ENCODE data around the gene KRTCAP2. TPM values are rescaled to one million over a fixed set of nuclear protein-coding genes. Genes with fewer than 3 reads are reported as not detected.

Gene KRTCAP2
- polyA plus RNA-seq, 1 donor: 78.9 TPM

- DNase-seq: no peak
Observed at GRCh38 chr1:155183775-155184221, 10.7 kb upstream of the KRTCAP2 start.

DNA sequence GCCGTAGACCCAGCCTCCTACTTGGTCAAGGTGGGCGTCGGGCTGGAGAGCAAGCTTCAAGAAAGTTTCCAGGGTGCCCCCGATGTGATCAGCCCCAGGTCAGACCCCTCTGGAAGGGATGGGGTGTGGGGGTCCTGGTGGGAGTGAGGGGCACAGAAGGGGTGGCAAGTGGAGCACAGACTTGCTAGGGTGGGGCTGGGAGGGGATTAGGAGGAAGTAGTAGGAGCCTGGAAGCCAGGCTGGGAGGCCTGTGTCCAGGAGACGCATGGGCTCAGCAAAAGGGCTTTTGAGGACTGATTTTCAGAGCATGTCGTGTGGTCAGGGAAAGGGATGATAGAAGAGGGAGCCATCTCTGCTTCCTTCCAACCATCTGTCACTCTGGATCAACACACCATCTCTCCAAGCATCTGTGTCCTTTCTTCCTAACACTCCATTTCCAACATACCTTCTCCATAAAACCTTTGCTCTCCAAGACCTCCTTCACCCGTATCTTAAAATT, 9.0 kb upstream of the KRTCAP2 start:
- no peak for DNase-seq

- DNase-seq: no peak
Observed at GRCh38 chr1:155181371-155182051, 8.4 kb upstream of the KRTCAP2 start.

GRCh38 chr1:155179112-155180031, 6.3 kb upstream of the KRTCAP2 start:
- DNase-seq: no peak

GRCh38 chr1:155178441-155179111, 5.5 kb upstream of the KRTCAP2 start:
- DNase-seq: no peak

GRCh38 chr1:155177918-155178281, 4.8 kb upstream of the KRTCAP2 start:
- no peak for DNase-seq

GRCh38 chr1:155177192-155177917, 4.3 kb upstream of the KRTCAP2 start:
- DNase-seq: no peak

- DNase-seq: peak; percentile 67
Observed at GRCh38 chr1:155176544-155177071, 3.5 kb upstream of the KRTCAP2 start.

- no peak for DNase-seq
Observed at GRCh38 chr1:155175927-155176371, 2.8 kb upstream of the KRTCAP2 start.

DNA sequence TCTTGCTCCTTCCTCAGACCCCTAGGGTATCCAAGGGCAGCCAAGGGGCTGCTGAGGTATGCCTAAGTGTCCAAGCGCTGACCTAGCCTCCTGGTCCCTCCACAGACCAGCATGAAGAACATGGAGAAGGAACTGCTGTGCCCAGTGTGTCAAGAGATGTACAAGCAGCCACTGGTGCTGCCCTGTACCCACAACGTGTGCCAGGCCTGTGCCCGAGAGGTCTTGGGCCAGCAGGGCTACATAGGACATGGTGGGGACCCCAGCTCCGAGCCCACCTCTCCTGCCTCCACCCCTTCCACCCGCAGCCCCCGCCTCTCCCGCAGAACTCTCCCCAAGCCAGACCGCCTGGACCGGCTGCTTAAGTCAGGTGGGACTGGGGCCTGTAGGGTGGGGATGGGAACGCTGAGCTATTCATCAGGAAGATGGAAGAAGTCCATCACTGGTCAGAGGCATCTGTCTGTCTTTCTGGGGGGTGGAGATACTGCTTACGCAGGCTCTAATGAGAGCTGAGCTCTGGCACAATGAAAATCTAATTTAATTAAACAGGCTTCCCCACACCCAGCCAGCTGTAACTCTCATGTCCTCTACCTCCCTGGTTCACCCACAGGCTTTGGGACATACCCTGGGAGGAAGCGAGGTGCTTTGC, 2.3 kb upstream of the KRTCAP2 start:
- no peak for DNase-seq

DNA sequence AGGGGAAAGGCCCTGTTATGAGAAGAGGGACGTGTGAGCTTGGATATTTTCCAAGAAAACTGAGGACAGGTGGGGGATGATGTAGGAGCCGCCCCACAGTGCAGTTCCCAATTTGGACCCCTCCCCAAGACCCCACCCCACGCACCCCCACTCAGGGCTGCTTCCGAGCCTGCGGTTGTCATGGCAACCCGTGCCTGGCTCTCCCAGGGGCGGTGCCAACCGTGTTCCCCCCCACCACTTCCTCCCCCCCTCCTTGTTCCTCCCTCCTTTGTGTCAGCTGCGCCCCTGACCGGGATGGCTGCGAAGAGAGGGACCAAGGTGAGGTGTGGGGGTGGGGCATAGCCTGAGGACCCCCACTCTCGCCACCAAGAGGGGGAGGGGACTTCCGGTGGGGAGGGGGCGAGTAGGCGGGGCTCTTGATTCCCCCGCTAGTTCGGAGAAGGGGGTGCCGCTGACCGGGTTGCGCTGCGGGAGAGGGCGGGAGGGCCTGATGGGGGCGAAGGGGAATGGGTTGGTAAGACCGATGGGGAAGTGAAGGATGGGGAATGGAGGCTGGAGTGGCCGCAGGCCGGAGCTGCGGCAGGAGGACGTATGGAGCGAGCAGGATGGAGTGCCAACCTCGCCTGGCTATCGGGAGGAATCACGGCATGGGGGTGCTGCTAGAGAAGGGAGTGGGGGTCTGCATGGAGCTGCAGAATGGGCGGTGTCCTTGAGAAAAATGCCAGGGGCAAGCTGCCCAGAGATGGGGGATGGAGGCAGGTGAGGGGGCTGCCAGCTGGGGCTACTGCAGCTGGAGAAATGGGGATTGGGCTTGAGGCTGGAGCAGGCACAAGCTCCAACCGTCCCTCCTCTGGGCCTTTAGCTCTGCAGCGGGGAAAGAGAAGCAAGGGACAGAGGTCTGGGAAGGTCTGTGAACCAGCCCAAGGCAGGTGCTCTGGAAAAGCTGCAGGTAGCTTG, 1.5 kb upstream of the KRTCAP2 start:
- DNase-seq: no peak

- no peak for DNase-seq
Observed at GRCh38 chr1:155173478-155174323, 597 bp upstream of the KRTCAP2 start, which contains the start of gene TRIM46. TRIM46 (plus strand) TSS chr1:155173849; CDS start chr1:155173967, 118 bp downstream.

DNA sequence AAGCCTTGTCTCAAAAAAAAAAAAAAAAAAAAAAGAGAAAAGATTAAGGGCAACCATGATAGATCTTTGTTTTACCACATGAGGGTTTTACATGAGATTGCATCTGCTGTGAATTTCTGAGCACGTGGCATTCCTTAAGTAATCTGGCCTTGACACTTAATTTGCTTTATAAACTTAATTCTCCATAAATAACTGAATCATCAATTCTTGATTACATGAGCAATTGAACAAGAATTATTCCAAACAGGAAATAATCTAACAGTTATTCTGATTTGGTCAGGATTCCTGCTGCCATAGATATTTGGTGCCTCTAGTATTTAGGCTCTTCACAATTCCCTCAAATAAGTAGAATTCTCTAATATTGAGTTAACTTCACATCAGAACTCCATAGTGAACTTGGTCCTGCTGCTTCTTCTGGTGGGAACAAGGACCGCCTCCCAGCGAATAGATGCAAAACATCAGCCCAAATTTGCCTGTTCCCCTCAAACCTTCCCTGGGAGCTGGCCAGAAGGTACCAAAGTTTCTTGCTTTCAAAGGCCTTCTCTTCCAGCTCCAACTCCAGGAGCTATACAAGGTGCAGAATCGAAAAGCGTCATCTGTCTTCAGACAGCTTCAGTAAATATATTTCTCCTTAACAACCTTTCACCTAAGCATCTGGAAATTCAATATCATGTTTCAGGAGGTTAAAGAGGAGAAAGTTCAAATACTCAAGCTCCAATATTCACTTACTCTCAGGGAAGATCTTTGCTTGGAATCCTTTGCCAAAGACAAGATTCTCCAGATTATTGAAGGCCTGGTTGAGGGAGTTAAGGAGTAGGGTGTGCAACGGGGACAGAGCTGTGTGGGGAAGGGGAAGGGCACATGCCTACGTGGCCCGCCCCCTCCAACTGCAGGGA, 1.0 kb downstream of the KRTCAP2 start:
- no peak for DNase-seq

DNA sequence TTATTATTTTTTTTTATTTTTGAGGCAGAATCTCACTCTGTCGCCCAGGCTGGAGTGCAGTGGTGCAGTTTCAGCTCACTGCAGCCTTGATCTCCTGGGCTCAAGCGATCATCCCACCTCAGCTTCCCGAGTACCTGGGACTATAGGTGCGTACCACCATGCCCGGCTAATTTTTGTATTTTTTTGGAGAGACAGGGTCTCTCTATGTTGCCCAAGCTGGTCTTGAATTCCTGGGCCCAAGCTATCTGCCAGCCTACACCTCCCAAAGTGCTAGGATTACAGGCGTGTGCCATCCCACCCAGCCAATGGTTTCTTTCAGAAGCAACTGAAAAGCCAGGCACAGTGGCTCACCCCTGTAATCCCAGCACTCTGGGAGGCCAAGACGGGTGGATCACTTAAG, 2.3 kb downstream of the KRTCAP2 start:
- DNase-seq: no peak

GRCh38 chr1:155170101-155170785, 2.9 kb downstream of the KRTCAP2 start:
- DNase-seq: no peak

GRCh38 chr1:155169541-155169940, 3.6 kb downstream of the KRTCAP2 start:
- DNase-seq: no peak

GRCh38 chr1:155168456-155169210, 4.5 kb downstream of the KRTCAP2 start:
- DNase-seq: no peak
